SKM-1 treated with dmso at 0.1 percent for 144 hours (cell line): ENCODE data around the gene DNAJC18.
"Not testable (repeated sequence)": the region's sequence is repeated elsewhere in the genome, so short reads cannot be mapped to it uniquely, and the experiment has no call there.

ENCODE experiments used
- DNase-seq: peaks from one replicate; lab custom pipeline; 2025; ENCODE audit not compliant: unreplicated experiment; lab: John Stamatoyannopoulos, UW

DNAJC18 gene

GRCh38 chr5:139461698-139462097, 22.4 kb upstream of the DNAJC18 start:
- no peak for DNase-seq

DNA sequence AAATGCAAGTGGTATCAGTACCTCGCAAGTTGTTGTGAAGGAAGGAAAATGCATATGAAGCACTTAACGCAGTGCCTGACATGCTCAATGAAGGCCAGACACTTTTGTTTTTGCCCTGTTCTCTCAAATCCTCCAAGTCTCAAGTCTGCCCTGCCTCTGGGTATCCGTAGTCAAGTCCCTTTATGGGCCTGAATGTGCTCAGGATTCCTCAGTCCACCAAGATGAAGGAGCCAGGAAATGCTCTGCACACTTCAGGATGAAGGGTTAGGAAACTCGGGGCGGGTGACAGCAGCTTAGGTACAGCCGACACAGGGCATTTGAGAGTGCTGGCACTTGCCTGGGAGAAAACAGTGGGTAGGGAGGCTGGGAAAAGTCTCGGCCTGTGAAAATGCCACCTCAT, 21.9 kb upstream of the DNAJC18 start:
- no peak for DNase-seq

GRCh38 chr5:139460455-139460854, 21.1 kb upstream of the DNAJC18 start:
- no peak for DNase-seq

DNA sequence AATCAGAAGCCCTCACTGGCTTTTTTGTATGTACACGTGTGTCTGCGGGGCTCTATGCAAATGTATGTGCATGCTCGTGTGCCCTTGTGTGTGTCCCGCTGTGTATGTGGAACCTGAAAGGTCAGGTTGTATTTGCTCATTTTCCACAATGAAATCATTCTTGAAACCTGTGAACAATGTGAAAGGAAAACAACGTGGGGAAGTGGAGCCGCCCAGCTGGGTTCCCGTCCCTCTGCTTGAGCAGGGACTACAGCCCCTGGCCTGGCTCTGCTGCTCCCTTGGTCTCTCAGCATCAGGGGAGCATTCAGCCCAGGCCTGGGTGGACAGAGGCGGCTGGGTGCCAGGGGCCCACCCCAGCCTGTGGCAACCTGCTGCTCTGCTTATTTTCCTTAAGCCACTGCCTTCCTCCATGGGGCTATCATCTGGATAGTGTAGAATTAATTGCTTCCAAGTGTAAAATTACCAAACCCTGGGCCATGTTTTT, 20.2 kb upstream of the DNAJC18 start:
- DNase-seq, result no peak

DNA sequence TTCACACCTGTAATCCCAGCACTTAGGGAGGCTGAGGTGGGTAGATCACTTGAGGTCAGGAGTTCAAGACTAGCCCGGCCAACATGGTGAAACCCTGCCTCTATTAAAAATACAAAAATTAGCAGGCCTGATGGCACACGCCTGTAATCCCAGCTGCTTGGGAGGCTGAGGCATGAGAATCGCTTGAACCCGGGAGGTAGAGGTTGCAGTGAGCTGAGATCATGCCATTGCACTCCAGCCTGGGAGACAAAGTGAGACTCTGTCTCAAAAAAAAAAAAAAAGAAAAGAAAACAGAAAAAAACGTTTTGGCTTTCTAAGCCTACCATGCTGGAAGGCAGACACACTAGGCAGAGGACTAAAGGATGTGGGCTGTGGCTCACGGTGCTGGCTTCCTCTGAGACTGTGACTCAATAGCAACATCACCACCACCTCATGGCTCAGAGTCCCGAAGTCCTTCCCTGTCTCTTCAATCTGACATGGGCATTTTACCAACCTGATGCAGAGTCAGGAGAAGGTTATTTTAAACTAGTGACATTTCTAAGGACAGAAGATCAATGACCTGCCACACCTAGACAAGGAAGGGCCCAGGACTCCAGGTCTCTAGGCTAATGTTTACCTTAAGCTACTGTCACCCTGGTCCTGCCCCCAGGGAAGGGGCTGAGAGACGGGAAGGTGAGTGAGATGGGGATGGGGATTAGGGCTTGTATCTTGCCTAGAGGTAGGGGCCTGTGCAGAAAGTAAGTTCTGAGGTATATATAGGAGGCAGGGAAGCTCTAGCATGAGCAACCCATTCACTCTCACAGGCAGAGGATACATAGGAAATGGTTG, 19.5 kb upstream of the DNAJC18 start:
- DNase-seq, result peak; percentile 34

DNA sequence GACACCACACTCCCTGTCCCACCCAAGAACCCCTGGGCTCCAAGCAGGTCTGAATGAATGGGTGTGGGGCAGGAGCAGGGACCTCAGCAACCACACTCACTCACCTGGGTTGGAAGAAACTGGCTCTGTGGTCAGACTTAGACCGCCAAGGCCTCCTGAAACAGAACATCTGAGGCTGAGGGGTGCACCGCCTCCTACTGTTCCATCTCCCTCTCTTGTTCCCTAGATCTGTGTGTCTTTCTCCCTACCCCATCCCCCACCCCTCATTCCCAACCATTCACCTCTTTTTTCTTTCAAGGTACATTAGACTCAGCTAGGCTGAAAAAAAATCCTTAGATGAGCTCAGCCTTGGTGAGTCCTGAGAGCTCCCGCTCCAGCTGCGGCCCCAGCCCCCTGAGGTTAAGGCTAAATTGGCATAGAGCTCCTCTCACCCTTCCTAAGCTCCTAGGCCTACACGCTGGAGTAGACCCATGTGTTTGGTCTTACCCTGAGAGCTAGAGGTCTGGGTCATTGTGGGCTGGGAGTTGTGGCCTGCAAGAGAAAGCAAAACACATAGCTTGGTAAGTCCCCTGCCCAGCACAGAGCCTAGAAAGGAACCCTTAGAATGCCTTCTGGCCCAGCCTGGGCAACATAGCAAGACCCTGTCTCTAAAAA, 18.5 kb upstream of the DNAJC18 start:
- DNase-seq, result no peak

- no peak for DNase-seq
Measured at GRCh38 chr5:139457241-139457640, 17.9 kb upstream of the DNAJC18 start.

DNA sequence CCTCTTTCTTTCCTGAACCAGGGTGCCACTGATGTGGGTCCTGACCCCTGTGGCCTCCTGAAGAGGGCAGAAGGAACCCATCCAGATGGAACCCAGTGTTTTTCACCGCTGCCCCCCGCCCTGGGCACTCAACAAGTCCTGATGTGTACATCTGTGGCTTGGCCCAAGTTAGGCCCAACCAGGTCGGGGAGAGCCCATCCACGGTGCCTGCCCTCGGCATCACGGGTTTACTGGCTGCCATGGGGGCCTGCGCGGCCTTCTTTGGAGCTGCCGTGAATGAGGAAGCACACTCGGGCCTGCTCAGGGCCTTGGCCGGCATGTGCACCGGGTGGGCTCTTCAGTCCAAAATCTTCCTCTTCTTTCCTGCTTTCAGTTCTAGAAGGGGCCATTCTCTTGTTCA, 17.5 kb upstream of the DNAJC18 start:
- no peak for DNase-seq

GRCh38 chr5:139454568-139455290, 15.4 kb upstream of the DNAJC18 start:
- no peak for DNase-seq

GRCh38 chr5:139453683-139454567, 14.6 kb upstream of the DNAJC18 start:
- no peak for DNase-seq

DNA sequence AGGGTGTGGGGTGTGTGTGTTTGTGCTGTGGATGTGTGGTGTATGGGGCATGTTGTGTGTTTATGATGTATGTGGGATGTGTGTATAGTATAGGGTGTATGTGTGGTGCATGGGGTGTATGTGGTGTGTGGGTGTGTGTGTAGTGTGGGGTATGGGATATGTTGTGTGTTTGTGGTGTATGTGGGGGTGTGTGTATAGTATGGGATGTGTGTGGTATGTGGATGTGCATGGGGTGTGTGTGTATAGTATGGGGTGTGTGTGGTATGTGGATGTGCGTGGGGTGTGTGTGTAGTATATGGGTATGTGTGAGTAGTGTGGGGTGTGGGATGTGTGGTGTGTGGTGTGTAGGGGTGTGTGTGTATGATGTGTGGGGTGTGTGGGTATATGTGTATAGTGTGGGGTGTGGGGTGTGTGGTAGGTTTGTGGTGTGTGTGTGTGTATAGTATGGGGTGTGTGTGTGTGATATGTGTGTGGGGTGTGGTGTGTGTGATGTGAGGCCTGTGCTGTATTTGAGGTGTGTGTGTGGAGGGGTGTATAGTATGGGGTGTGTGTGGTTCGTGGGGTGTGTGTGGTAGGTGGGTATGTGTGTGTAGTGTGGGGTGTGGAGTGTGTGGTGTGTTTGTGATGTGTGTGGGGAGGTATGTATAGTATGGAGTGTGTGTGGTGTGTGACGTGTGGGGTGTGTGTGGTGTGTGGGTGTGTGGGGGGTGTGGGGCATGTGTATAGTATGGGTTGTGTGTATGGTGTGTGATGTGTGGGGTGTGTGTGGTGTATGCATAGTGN, 12.7 kb upstream of the DNAJC18 start:
- no peak for DNase-seq

GRCh38 chr5:139451176-139451575, 11.9 kb upstream of the DNAJC18 start:
- DNase-seq, result no peak

GRCh38 chr5:139446956-139447779, 7.8 kb upstream of the DNAJC18 start:
- no peak for DNase-seq

- DNase-seq, result no peak
Measured at GRCh38 chr5:139445325-139446170, 6.2 kb upstream of the DNAJC18 start.

GRCh38 chr5:139443831-139444453, 4.6 kb upstream of the DNAJC18 start:
- DNase-seq, result no peak

GRCh38 chr5:139440416-139440815, 1.1 kb upstream of the DNAJC18 start:
- DNase-seq, result not testable (repeated sequence)

- DNase-seq, result no peak
Measured at GRCh38 chr5:139438707-139439012, 665 bp downstream of the DNAJC18 start.

DNA sequence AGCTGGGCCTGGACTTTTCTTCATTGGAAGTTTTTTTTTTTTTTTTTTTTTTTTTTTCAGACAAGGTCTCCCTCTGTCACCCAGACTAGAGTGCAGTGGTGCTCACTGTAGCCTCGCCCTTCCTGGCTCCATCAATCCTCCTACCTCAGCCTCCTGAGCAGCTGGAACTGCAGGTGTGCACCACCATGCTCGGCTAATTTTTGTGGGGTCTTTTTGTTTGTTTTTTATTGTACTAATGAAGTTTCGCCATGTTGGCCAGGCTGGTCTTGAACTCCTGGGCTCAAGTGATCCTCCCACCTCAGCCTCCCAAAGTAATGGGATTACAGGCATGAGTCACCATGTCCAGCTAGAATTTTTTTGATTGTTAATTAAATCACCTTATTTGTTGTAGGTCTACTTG, 3.6 kb downstream of the DNAJC18 start:
- no peak for DNase-seq
